GM19324 (cell line): ENCODE data around the gene CORO1C.
"Not testable (repeated sequence)": the region's sequence is repeated elsewhere in the genome, so short reads cannot be mapped to it uniquely, and the experiment has no call there.

Experiments
- ATAC-seq: cut with Tn5 transposase; IDR thresholded peaks from one replicate; pipeline ENCODE4 v1.9.1; 2021; ENCODE audit warnings: mild to moderate bottlenecking, moderate library complexity; ENCODE audit not compliant: unreplicated experiment, low FRiP score

CORO1C gene

GRCh38 chr12:108620236-108620879 is 111.0 kb downstream of the CORO1C start:
- ATAC-seq: no peak

- no peak for ATAC-seq
These were observed 111.8 kb downstream of the CORO1C start for GRCh38 chr12:108619369-108620160.

GRCh38 chr12:108618953-108619274 is 112.4 kb downstream of the CORO1C start:
- ATAC-seq: not testable (repeated sequence)

GRCh38 chr12:108618079-108618952 is 113.0 kb downstream of the CORO1C start:
- peak; percentile 59 for ATAC-seq

- ATAC-seq: peak; percentile 65
These were observed 114.1 kb downstream of the CORO1C start for GRCh38 chr12:108616941-108617858.

- no peak for ATAC-seq
These were observed 115.0 kb downstream of the CORO1C start for GRCh38 chr12:108616359-108616758.

- no peak for ATAC-seq
These were observed 115.4 kb downstream of the CORO1C start for GRCh38 chr12:108615918-108616317.

- no peak for ATAC-seq
These were observed 116.7 kb downstream of the CORO1C start for GRCh38 chr12:108614639-108615038.

- no peak for ATAC-seq
These were observed 117.3 kb downstream of the CORO1C start for GRCh38 chr12:108614041-108614440.

- no peak for ATAC-seq
These were observed 117.8 kb downstream of the CORO1C start for GRCh38 chr12:108613548-108613947.

- ATAC-seq: no peak
These were observed 118.5 kb downstream of the CORO1C start for GRCh38 chr12:108612788-108613282.

- no peak for ATAC-seq
These were observed 119.4 kb downstream of the CORO1C start for GRCh38 chr12:108611884-108612415.

GRCh38 chr12:108610856-108611605 is 120.3 kb downstream of the CORO1C start:
- no peak for ATAC-seq

- no peak for ATAC-seq
These were observed 120.9 kb downstream of the CORO1C start for GRCh38 chr12:108610336-108610815.

- ATAC-seq: no peak
These were observed 121.6 kb downstream of the CORO1C start for GRCh38 chr12:108609537-108610335.

- ATAC-seq: no peak
These were observed 122.7 kb downstream of the CORO1C start for GRCh38 chr12:108608616-108609015.

GRCh38 chr12:108607981-108608600 is 123.2 kb downstream of the CORO1C start:
- no peak for ATAC-seq

- no peak for ATAC-seq
These were observed 124.8 kb downstream of the CORO1C start for GRCh38 chr12:108606492-108606891.
